Prostate gland (tissue), 2 donors: ENCODE results near the gene TMCC1.

Experiments used
- CTCF ChIP-seq, 4 experiments: fragments of 200-600 bp in 2 of 4; fragments of 450-650 bp in 2 of 4; sonication (generic) in 2 of 4; IDR thresholded peaks; 1 replicate in 3 of 4; 2 replicates in 1 of 4; pipeline ENCODE4 v1.5.1; 2016 to 2019; ENCODE audit warnings: antibody characterized with exemption in 4 of 4, mild to moderate bottlenecking in 2 of 4, moderate library complexity in 2 of 4
- POLR2A ChIP-seq: fragments of 450-650 bp; IDR thresholded peaks from one replicate; pipeline ENCODE4 v1.6.1; 2016; ENCODE audit warnings: antibody characterized with exemption, mild to moderate bottlenecking

DNA sequence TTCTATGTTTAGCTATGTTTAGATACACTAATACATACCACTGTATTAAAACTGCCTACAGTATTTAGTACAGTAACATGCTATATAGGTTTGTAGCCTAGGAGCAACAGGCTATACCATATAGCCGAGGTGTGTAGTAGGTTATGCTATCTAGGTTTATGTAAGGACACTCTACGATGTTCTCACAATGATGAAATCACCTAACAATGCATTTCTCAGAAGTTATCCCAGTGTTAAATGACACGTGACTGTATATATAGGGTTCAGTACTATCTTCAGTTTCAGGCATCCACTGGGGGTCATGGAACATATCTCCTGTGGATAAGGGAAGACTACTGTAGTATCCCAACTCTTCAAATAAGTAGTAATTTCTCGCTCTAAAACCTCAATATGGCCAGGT lies 97.4 kb downstream of the TMCC1 start:
- no peak for TF ChIP-seq CTCF (IDR thresholded peaks at IDR 0.05)
- no peak for TF ChIP-seq POLR2A
